Measurements from ENCODE around the gene HIF1A.

- no peak for TF ChIP-seq POLR2A (IDR thresholded peaks at IDR 0.05)
- TF ChIP-seq CTCF (IDR thresholded peaks at IDR 0.05), result no peak
Measured at GRCh38 chr14:61736751-61737150, 41.4 kb downstream of the HIF1A start.

All from uterus (tissue), 2 donors.